Middle frontal gyrus (tissue), 1 donor: ENCODE results near the gene CDH26.
"Not testable (repeated sequence)": the region's sequence is repeated elsewhere in the genome, so short reads cannot be mapped to it uniquely, and the experiment has no call there.

ENCODE experiments used
- DNase-seq: peaks from one replicate; pipeline ENCODE4 v3.0.0-alpha.2; 2015; ENCODE audit warnings: low spot score; ENCODE audit errors: extremely low spot score

The CDH26 gene

GRCh38 chr20:59940956-59941294 is 17.3 kb upstream of the CDH26 start:
- DNase-seq: no peak

DNA sequence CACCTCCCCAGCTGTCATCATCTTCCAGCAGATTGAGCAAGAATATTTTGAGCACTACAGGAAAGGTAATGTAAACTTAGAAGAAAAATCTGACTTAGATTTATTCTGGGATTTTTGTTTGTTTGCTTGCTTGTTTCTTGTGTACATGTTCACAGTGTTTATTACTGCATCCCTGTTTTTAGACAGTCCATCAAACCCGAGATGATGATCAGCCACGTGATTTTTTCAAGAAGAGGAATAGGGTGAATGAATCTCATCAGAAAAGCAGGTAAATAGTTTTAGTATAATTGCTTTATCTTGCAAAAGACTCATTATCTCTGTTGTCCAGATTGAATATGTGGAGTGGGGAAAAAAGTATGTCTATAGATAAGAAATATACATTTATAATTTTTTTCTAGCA is 16.0 kb upstream of the CDH26 start:
- DNase-seq: no peak

- DNase-seq: no peak
Observed at GRCh38 chr20:59944726-59945125, 13.5 kb upstream of the CDH26 start.

DNA sequence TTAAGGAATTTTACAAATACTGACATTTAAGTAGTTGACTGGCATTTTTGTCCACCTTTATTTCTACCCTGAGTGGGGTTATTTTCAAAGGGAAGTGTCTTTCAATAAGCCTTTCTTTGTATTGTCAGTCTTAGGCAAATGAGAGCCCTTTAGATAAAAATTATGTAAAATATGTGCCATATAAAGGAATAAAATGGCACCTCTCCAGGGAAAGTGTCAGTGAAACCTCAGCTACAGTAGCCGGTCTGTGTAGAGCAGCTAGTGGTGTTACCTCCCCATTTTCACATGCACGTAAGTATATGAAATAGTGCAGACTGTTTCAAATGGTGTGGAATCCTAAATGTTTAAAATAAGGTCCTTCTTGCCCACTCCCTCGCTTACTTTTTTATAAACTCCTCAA is 13.0 kb upstream of the CDH26 start:
- DNase-seq: no peak

GRCh38 chr20:59945731-59946130 is 12.5 kb upstream of the CDH26 start:
- no peak for DNase-seq

- no peak for DNase-seq
Observed at GRCh38 chr20:59947376-59947775, 10.8 kb upstream of the CDH26 start.

DNA sequence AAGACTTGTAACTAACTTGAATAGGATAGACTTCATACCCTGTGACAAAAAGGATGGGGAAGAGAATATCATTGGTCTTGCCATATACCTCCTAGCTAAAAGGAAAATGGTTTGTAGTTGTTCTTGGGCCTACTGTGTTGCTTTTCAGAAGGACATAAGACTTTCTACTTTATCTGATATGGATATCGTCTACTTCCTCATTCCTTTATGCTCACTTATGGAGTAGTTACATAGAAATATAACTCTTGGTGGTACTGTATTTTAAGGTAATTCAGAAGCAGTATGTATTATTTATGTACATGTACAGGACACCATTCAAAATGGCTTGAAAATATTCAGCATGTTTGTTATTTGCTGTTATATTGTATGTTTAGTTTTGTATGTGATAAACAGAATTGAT is 10.0 kb upstream of the CDH26 start:
- no peak for DNase-seq

GRCh38 chr20:59948828-59949720 is 9.1 kb upstream of the CDH26 start:
- peak; percentile 53 for DNase-seq

GRCh38 chr20:59949911-59950310 is 8.3 kb upstream of the CDH26 start:
- no peak for DNase-seq

GRCh38 chr20:59954718-59955117 is 3.5 kb upstream of the CDH26 start:
- DNase-seq: no peak

GRCh38 chr20:59955131-59955796 is 3.0 kb upstream of the CDH26 start:
- no peak for DNase-seq

GRCh38 chr20:59957568-59957967 is 655 bp upstream of the CDH26 start:
- not testable (repeated sequence) for DNase-seq

DNA sequence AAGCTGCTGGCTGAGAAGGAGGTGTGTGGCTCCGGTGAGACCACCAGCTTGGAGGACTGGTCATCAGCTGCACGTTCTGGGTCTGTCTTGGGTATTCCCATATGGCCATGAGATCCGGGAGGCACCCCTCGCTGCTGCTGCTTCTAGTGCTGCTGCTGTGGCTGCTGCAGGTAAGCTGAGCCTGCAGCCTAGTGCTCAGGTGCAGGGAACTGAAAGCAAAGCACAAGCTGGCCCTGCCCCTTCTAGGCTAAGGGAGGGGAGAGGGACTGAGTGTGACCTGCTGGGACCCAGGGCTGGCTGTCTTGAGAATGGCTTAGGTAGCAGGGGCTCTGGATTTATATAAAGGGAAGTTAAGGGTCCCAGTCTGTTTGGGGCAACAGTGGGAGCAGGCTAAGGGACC is 403 bp downstream of the CDH26 start:
- no peak for DNase-seq

DNA sequence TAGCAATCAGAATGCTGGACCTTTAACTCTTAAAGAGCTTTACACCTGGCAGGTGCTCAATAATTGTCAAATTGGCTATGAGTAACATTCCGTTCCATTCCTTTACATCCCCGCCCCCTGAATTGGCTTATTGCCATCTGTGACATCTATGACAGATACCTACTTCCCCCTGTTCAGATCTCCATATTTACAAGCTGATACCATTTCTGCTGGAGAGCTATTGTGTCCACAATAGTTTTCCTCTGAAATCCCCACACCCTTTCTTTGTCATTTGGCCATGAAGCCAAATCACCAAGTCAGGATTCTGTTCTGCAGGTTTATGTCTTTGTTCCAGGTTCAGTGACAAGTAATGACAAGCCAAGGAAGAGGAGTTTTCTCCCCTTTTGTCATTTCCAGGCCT is 3.2 kb downstream of the CDH26 start:
- DNase-seq: no peak

DNA sequence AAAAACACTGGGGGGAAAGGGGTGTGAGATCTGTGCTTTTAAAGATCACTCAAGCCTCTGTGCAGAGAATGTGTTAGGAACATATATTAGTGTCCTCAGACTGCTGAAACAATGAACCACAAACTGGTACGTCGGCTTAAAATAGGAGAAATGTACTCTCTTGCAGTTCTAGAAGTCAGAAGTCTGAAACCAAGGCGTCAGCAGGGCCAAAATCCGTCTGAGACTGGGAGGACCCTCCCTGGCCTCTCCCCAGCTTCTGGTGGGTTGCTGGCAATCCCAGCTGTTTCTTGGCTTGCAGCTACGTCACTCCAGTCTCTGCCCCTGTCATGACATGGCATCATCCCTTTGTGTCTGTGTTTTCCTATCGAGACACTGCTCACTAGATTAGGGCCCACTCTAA is 3.9 kb downstream of the CDH26 start:
- no peak for DNase-seq

- DNase-seq: no peak
Observed at GRCh38 chr20:59966428-59966827, 8.2 kb downstream of the CDH26 start.

DNA sequence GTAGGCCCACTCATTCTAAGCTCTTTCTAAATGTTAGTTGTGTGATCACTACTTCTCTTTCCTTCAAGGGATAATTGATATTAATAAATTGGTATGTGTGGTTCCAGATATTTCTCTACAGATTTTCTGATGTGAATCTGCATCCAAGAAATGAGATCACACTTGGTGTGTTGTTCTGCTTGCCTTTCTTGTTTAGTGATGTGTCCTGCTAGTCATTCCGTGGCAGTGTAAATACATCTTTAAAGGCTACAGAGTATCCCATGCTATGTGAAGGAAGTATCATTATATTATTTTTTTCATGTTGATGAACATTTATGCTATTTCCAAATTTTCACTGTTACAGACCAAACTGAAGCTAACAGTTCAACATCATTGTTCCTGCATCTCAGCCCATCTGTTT is 13.2 kb downstream of the CDH26 start:
- no peak for DNase-seq

- no peak for DNase-seq
Observed at GRCh38 chr20:59972037-59972801, 14.0 kb downstream of the CDH26 start.

GRCh38 chr20:59976156-59976782 is 18.0 kb downstream of the CDH26 start:
- no peak for DNase-seq

- no peak for DNase-seq
Observed at GRCh38 chr20:59977086-59977485, 18.9 kb downstream of the CDH26 start.

DNA sequence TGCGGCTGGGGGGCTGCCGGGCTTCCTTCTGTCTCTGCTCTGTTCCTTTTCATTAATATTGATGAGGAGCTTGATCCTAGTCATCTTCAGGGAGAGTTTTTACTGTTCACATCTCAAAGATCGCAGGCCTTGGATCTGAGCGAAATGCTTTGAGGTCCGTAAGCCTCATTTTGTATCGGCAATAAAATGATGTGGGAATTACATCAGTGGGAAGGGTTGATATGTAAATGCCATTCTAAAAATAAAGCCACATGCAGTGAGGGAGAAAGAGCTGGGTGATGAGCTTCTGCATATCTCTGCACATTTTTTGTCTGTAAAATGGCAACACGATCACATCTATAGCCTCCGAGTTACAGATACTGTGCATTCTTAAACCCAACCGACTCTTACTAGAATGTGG is 24.9 kb downstream of the CDH26 start:
- no peak for DNase-seq

DNA sequence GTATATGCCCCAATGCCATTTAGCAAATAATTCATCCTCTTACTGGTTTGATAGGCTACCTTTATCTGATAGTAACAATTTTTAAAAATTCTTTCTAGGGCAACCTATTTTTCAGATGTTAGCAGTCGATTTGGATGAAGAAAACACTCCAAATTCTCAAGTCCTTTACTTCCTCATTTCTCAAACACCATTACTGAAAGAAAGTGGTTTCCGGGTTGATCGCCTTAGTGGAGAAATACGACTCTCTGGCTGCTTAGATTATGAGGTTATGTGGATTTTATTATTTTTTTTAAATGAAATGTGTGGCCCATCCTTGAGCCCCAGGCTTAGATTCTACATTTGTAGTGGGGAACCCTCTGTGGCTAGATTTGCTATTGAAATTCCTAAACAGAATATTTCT is 26.3 kb downstream of the CDH26 start:
- DNase-seq: no peak
